Measurements from ENCODE around the gene CBARP. TPM values are rescaled to one million over a fixed set of nuclear protein-coding genes. Genes with fewer than 3 reads are reported as not detected.

Gene CBARP
- total and polyA plus RNA-seq, 2 of the 13 experiments (the other 11 are each of a cell fraction or from before 2014, with no cell fraction given): 1.2 to 1.4 TPM

- in situ Hi-C loops (cut with HindIII; ENCODE audit: extremely low pct_ligation_motif_present, low pct_unique_long_range_greater_than_20kb): no loop called here
- no peak for ATAC-seq
- TF ChIP-seq SNRNP70 (IDR thresholded peaks at IDR 0.05; ENCODE audit: low read depth, low read length) (no peak), U2AF2 (IDR thresholded peaks at IDR 0.05; ENCODE audit: low read depth, low read length) (no peak), CHD2 (IDR thresholded peaks at IDR 0.05; ENCODE audit: low read depth, low read length) (peak; percentile 38; the same call in 1 of the 2 replicates), ZNF777 (CRISPR knock-in tag; IDR thresholded peaks at IDR 0.05) (no peak), MTF2 (CRISPR knock-in tag; IDR thresholded peaks at IDR 0.05; ENCODE audit: borderline replicate concordance) (no peak), ZBTB49 (CRISPR knock-in tag; IDR thresholded peaks at IDR 0.05; ENCODE audit: borderline replicate concordance) (no peak), GABPA (IDR thresholded peaks at IDR 0.05; ENCODE audit: low read depth, low read length) (no peak), GABPA (CRISPR knock-in tag; IDR thresholded peaks at IDR 0.05; ENCODE audit: low read depth) (0 out of 2 replicates have a peak, but pooled peaks have one; percentile 19), ZBTB20 (CRISPR knock-in tag; IDR thresholded peaks at IDR 0.05; ENCODE audit: borderline replicate concordance, low read depth) (no peak), ZNF441 (CRISPR knock-in tag; IDR thresholded peaks at IDR 0.05; ENCODE audit: borderline replicate concordance) (no peak), BRCA1 (CRISPR knock-in tag; IDR thresholded peaks at IDR 0.05) (no peak), MAFG (CRISPR knock-in tag; IDR thresholded peaks at IDR 0.05) (no peak), ZNF891 (CRISPR knock-in tag; IDR thresholded peaks at IDR 0.05) (no peak), SOX6 (IDR thresholded peaks at IDR 0.05) (no peak), SOX6 (CRISPR knock-in tag; IDR thresholded peaks at IDR 0.05) (peak; percentile 67), ZNF609 (CRISPR knock-in tag; IDR thresholded peaks at IDR 0.05; ENCODE audit: borderline replicate concordance) (no peak), CCAR2 (optimal IDR thresholded peaks at IDR 0.05; ENCODE audit: low read depth, low read length) (no peak), TAF1 (CRISPR knock-in tag; IDR thresholded peaks at IDR 0.05) (peak; percentile 14; the same call in 1 of the 2 replicates)
These were observed 12.8 kb upstream of the CBARP start for GRCh38 chr19:1250437-1251260.

More at GRCh38 chr19:1250437-1251260, 12.8 kb upstream of the CBARP start:
- Histone ChIP-seq H2AFZ (ENCODE audit: low read length) (no peak overlapping the region), H3K4me3 (replicated peaks in 1 of 3; ENCODE audit: insufficient read depth in 1 of 3, low read depth in 2 of 3, low read length in 3 of 3) (peak overlapping the region; percentile 86 to 90 (median 88); a peak in 5 of 6 replicates), H3K9ac (ENCODE audit: insufficient read depth, low read depth, low read length) (peak overlapping the region; percentile 92), H3K4me2 (ENCODE audit: low read depth, low read length) (peak overlapping the region; percentile 87), H3K36me3 (replicated peaks in 1 of 2; ENCODE audit: control insufficient read depth in 1 of 2, insufficient read depth in 2 of 2, low read length in 2 of 2) (peaks cover 14 to 26% of the 10 kb centered on the region in 2 experiments), H3K79me2 (ENCODE audit: insufficient read depth, low read length) (peaks cover 34% of the 10 kb centered on the region), H3K4me1 (ENCODE audit: insufficient read depth, low read length) (peaks cover 52% of the 10 kb centered on the region), H3K9me3 (ENCODE audit: low read length) (no peaks in the 10 kb centered on the region), H3K27ac (ENCODE audit: extremely low read length, insufficient read depth, low read length) (peak overlapping the region; percentile 94), H3K27me3 (ENCODE audit: control insufficient read depth in 1 of 2, insufficient read depth in 2 of 2, low read length in 2 of 2) (no peaks in the 10 kb centered on the region; a peak in 1 of 5 replicates), H4K20me1 (ENCODE audit: insufficient read depth, low read length) (peaks cover 36% of the 10 kb centered on the region; the same call in 1 of the 2 replicates)
- CTCF ChIA-PET (ENCODE audit: low intra/inter-chr PET ratio, low total read pairs): interaction anchor here (1.2 kb wide), 1 partner anchor 16 kb away, joined by 4 read pairs; no protein-coding TSS in a partner anchor
- intact Hi-C loops (cut with micrococcal nuclease; ENCODE audit: unreplicated experiment): no loop called here
- DNase-seq (ENCODE audit: low spot score) (peak; percentile 68), FAIRE-seq (no peak)
- WGBS (ENCODE audit: low lambda C conversion rate): under 1% methylated on average over 35 of the region's 90 CpGs
- no TSS peak for BruUV-seq (replicated peaks)
- POLR2A ChIA-PET: interaction anchor here (0.9 to 13.7 kb wide), 2 partner anchors 12 to 14 kb away, joined by 4 to 668 read pairs; partner anchors contain the start of gene CIRBP
